ENCODE data around the gene SSX3. TPM values are rescaled to one million over a fixed set of nuclear protein-coding genes. Genes with fewer than 3 reads are reported as not detected.
"Not testable (repeated sequence)": the region's sequence is repeated elsewhere in the genome, so short reads cannot be mapped to it uniquely, and the experiment has no call there.

The SSX3 gene
- total RNA-seq (2022), result not detected in 2 replicates
- not detected for Bru-seq, nascent RNA
- BruChase-seq, experiment 1, labeled RNA remaining after a 2-hour chase, result not detected
- BruChase-seq, experiment 2, labeled RNA remaining after a 6-hour chase, result not detected
- long read RNA-seq, result 0 reads

DNA sequence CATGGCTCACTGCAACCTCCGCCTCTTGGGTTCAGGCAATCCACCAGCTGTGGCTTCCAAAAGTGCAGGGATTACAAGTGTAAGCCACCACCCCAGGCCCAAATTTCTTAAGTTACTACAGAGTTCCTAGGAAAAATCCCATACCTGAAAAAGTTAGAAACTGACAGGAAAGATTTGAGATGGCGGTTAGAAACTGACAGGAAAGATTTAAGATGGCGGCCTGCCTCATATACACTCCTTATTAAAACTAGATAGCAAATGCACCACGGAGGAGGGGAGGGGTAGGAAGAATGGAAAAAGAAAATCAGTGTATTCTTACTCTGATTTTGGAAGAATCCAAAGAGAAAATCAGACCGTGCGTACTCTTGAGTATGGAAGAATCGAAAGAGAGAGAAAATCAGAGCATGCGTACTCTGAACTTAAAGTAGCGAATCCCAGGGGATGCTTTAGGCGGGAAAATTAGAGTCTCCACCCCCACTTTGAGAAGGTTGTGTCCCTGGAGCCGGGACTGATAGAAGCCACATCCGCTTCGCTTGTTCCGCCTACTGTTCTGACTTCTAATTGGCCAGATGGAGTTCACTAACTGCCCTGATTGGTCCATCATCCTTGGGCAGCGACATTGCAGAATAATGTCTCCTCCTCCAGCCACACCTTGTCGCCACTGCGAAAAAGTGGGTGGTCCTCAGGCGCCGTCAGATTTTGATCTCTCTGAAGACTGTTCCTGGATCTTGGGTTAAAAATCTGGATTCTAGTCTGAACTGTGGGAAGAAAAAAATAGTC lies at the start of gene SSX3:
Gene SSX3, minus strand, starts transcription at position 389 of the 780 bp plus-strand sequence. CDS start 1,454 bp downstream, outside the sequence.
- H3K4me1 Mint-ChIP-seq (ENCODE audit: low read depth, unreplicated experiment); H3K27me3 ChIP-seq (replicated peaks; ENCODE audit: control insufficient read depth, insufficient read depth, low read length); DNase-seq; H3K36me3 ChIP-seq (ENCODE audit: control insufficient read depth, insufficient read depth, low read length); H3K36me3 Mint-ChIP-seq (ENCODE audit: insufficient read depth, unreplicated experiment); CTCF ChIA-PET; POLR2A ChIA-PET; H3K9me3 Mint-ChIP-seq (ENCODE audit: unreplicated experiment); H3K4me1 ChIP-seq; BruUV-seq (replicated peaks); H3K4me3 Mint-ChIP-seq (ENCODE audit: unreplicated experiment); intact Hi-C loops (cut with micrococcal nuclease; ENCODE audit: unreplicated experiment); H3K9me3 ChIP-seq; H3K4me3 ChIP-seq (ENCODE audit: low read depth, low read length); H3K27me3 Mint-ChIP-seq (ENCODE audit: insufficient read depth, unreplicated experiment); H3K27ac Mint-ChIP-seq (ENCODE audit: unreplicated experiment): not testable (repeated sequence)

GRCh38 chrX:48397825-48398224 lies 41.3 kb upstream of the SSX3 start:
- BruUV-seq (replicated peaks); H3K27ac Mint-ChIP-seq (ENCODE audit: unreplicated experiment); CTCF ChIA-PET; H3K27me3 ChIP-seq (replicated peaks; ENCODE audit: control insufficient read depth, insufficient read depth, low read length); H3K36me3 ChIP-seq (ENCODE audit: control insufficient read depth, insufficient read depth, low read length); H3K9me3 Mint-ChIP-seq (ENCODE audit: unreplicated experiment); H3K4me3 Mint-ChIP-seq (ENCODE audit: unreplicated experiment); H3K36me3 Mint-ChIP-seq (ENCODE audit: insufficient read depth, unreplicated experiment); POLR2A ChIA-PET; H3K27me3 Mint-ChIP-seq (ENCODE audit: insufficient read depth, unreplicated experiment); H3K4me3 ChIP-seq (ENCODE audit: low read depth, low read length); intact Hi-C loops (cut with micrococcal nuclease; ENCODE audit: unreplicated experiment); H3K9me3 ChIP-seq; H3K4me1 ChIP-seq; H3K4me1 Mint-ChIP-seq (ENCODE audit: low read depth, unreplicated experiment): not testable (repeated sequence)
- peak in 1 of 2 experiments; percentile 3 for DNase-seq

GRCh38 chrX:48396931-48397330 lies 40.4 kb upstream of the SSX3 start:
- CTCF ChIA-PET; H3K27ac Mint-ChIP-seq (ENCODE audit: unreplicated experiment): not testable (repeated sequence)

GRCh38 chrX:48383239-48383638 lies 26.7 kb upstream of the SSX3 start, which contains the start of gene SSX4:
TSS of gene SSX4 (plus strand) at chrX:48383539. CDS start at chrX:48384054, 515 bp downstream.
- H3K36me3 ChIP-seq (ENCODE audit: control insufficient read depth, insufficient read depth, low read length); H3K4me3 Mint-ChIP-seq (ENCODE audit: unreplicated experiment); CTCF ChIA-PET; H3K27me3 ChIP-seq (replicated peaks; ENCODE audit: control insufficient read depth, insufficient read depth, low read length); H3K9me3 ChIP-seq; H3K27ac Mint-ChIP-seq (ENCODE audit: unreplicated experiment); POLR2A ChIA-PET; intact Hi-C loops (cut with micrococcal nuclease; ENCODE audit: unreplicated experiment); BruUV-seq (replicated peaks); H3K4me1 Mint-ChIP-seq (ENCODE audit: low read depth, unreplicated experiment); H3K27me3 Mint-ChIP-seq (ENCODE audit: insufficient read depth, unreplicated experiment); DNase-seq; H3K4me1 ChIP-seq; H3K9me3 Mint-ChIP-seq (ENCODE audit: unreplicated experiment); H3K4me3 ChIP-seq (ENCODE audit: low read depth, low read length); H3K36me3 Mint-ChIP-seq (ENCODE audit: insufficient read depth, unreplicated experiment): not testable (repeated sequence)

More at GRCh38 chrX:48396931-48397330, 40.4 kb upstream of the SSX3 start:
- H3K27me3 ChIP-seq (replicated peaks; ENCODE audit: control insufficient read depth, insufficient read depth, low read length); H3K9me3 ChIP-seq; DNase-seq; H3K4me1 ChIP-seq; POLR2A ChIA-PET; intact Hi-C loops (cut with micrococcal nuclease; ENCODE audit: unreplicated experiment); H3K9me3 Mint-ChIP-seq (ENCODE audit: unreplicated experiment); BruUV-seq (replicated peaks); H3K27me3 Mint-ChIP-seq (ENCODE audit: insufficient read depth, unreplicated experiment); H3K36me3 ChIP-seq (ENCODE audit: control insufficient read depth, insufficient read depth, low read length); H3K36me3 Mint-ChIP-seq (ENCODE audit: insufficient read depth, unreplicated experiment); H3K4me1 Mint-ChIP-seq (ENCODE audit: low read depth, unreplicated experiment); H3K4me3 Mint-ChIP-seq (ENCODE audit: unreplicated experiment); H3K4me3 ChIP-seq (ENCODE audit: low read depth, low read length): not testable (repeated sequence)

DNA sequence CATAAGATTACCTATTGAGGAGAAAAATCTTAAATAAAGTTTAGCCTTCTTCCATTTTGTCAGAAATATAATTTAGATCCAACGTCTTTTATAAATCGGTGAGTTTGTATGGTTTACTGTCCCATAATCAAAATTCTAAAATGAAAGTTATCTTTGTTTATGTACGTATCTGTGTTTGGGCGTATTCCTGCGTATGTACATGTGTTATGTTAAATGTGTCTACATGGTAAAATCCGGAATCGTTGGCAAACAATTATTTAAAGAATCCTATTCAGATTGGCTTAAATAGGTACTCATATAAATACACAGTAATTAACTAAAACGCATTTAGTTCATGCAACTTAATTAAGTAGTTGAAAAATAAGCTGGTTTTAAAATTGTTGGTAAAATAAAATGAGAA lies 13.9 kb upstream of the SSX3 start:
- H3K36me3 ChIP-seq (ENCODE audit: control insufficient read depth, insufficient read depth, low read length); H3K36me3 Mint-ChIP-seq (ENCODE audit: insufficient read depth, unreplicated experiment); H3K4me1 Mint-ChIP-seq (ENCODE audit: low read depth, unreplicated experiment); H3K27me3 ChIP-seq (replicated peaks; ENCODE audit: control insufficient read depth, insufficient read depth, low read length); BruUV-seq (replicated peaks); H3K9me3 ChIP-seq; H3K27ac Mint-ChIP-seq (ENCODE audit: unreplicated experiment); H3K9me3 Mint-ChIP-seq (ENCODE audit: unreplicated experiment); intact Hi-C loops (cut with micrococcal nuclease; ENCODE audit: unreplicated experiment); H3K4me3 ChIP-seq (ENCODE audit: low read depth, low read length); DNase-seq; CTCF ChIA-PET; H3K4me1 ChIP-seq; POLR2A ChIA-PET; H3K4me3 Mint-ChIP-seq (ENCODE audit: unreplicated experiment); H3K27me3 Mint-ChIP-seq (ENCODE audit: insufficient read depth, unreplicated experiment): not testable (repeated sequence)

- H3K4me3 ChIP-seq (ENCODE audit: low read depth, low read length); H3K36me3 ChIP-seq (ENCODE audit: control insufficient read depth, insufficient read depth, low read length); H3K4me1 ChIP-seq; H3K4me3 Mint-ChIP-seq (ENCODE audit: unreplicated experiment); DNase-seq; H3K9me3 ChIP-seq; H3K9me3 Mint-ChIP-seq (ENCODE audit: unreplicated experiment); H3K27me3 ChIP-seq (replicated peaks; ENCODE audit: control insufficient read depth, insufficient read depth, low read length); H3K27ac Mint-ChIP-seq (ENCODE audit: unreplicated experiment); H3K36me3 Mint-ChIP-seq (ENCODE audit: insufficient read depth, unreplicated experiment); H3K27me3 Mint-ChIP-seq (ENCODE audit: insufficient read depth, unreplicated experiment); intact Hi-C loops (cut with micrococcal nuclease; ENCODE audit: unreplicated experiment); H3K4me1 Mint-ChIP-seq (ENCODE audit: low read depth, unreplicated experiment); POLR2A ChIA-PET; CTCF ChIA-PET; BruUV-seq (replicated peaks): not testable (repeated sequence)
These were observed 11.4 kb upstream of the SSX3 start for GRCh38 chrX:48367717-48368408.

GRCh38 chrX:48359281-48359680 lies 2.8 kb upstream of the SSX3 start:
- intact Hi-C loops (cut with micrococcal nuclease; ENCODE audit: unreplicated experiment); H3K4me1 Mint-ChIP-seq (ENCODE audit: low read depth, unreplicated experiment); POLR2A ChIA-PET; DNase-seq; H3K27me3 Mint-ChIP-seq (ENCODE audit: insufficient read depth, unreplicated experiment); H3K4me1 ChIP-seq; H3K4me3 Mint-ChIP-seq (ENCODE audit: unreplicated experiment); CTCF ChIA-PET; H3K9me3 Mint-ChIP-seq (ENCODE audit: unreplicated experiment); H3K9me3 ChIP-seq; BruUV-seq (replicated peaks); H3K36me3 ChIP-seq (ENCODE audit: control insufficient read depth, insufficient read depth, low read length); H3K4me3 ChIP-seq (ENCODE audit: low read depth, low read length); H3K27me3 ChIP-seq (replicated peaks; ENCODE audit: control insufficient read depth, insufficient read depth, low read length); H3K36me3 Mint-ChIP-seq (ENCODE audit: insufficient read depth, unreplicated experiment); H3K27ac Mint-ChIP-seq (ENCODE audit: unreplicated experiment): not testable (repeated sequence)

Measured in Caco-2 (cell line).